ENCODE measurements around the gene PCDHGB1.
"Not testable (repeated sequence)": the region's sequence is repeated elsewhere in the genome, so short reads cannot be mapped to it uniquely, and the experiment has no call there.

The PCDHGB1 gene

GRCh38 chr5:141349917-141350619 lies at the start of gene PCDHGB1:
Gene PCDHGB1 (plus strand): TSS chr5:141350099. CDS start chr5:141350261, 162 bp downstream.
- no peak for DNase-seq (ENCODE audit: low read depth in 2 of 2)

- no peak for DNase-seq (ENCODE audit: low read depth in 2 of 2)
Observed at GRCh38 chr5:141303756-141304155, 46.1 kb upstream of the PCDHGB1 start, which contains the start of gene SLC25A2. Gene SLC25A2 (minus strand): TSS chr5:141304049. CDS start chr5:141303865, 184 bp downstream.

- DNase-seq (ENCODE audit: low read depth in 2 of 2), result no peak
Observed at GRCh38 chr5:141306630-141307029, 43.3 kb upstream of the PCDHGB1 start.

- DNase-seq (ENCODE audit: low read depth in 2 of 2), result no peak
Observed at GRCh38 chr5:141313711-141314110, 36.2 kb upstream of the PCDHGB1 start.

GRCh38 chr5:141316963-141317362 lies 32.9 kb upstream of the PCDHGB1 start:
- not testable (repeated sequence) for DNase-seq (ENCODE audit: low read depth in 2 of 2)

- DNase-seq (ENCODE audit: low read depth in 2 of 2), result no peak
Observed at GRCh38 chr5:141319202-141319601, 30.7 kb upstream of the PCDHGB1 start.

GRCh38 chr5:141319699-141320098 lies 30.2 kb upstream of the PCDHGB1 start:
- DNase-seq (ENCODE audit: low read depth in 2 of 2), result no peak

GRCh38 chr5:141320225-141321169 lies 29.4 kb upstream of the PCDHGB1 start, which contains the start of gene TAF7:
Gene TAF7 (minus strand): TSS chr5:141320784. CDS start chr5:141320044, 740 bp downstream.
- DNase-seq (ENCODE audit: low read depth in 2 of 2), result peak; percentile 82 to 86

GRCh38 chr5:141322261-141322660 lies 27.6 kb upstream of the PCDHGB1 start:
- DNase-seq (ENCODE audit: low read depth in 2 of 2), result no peak

- DNase-seq (ENCODE audit: low read depth in 2 of 2), result peak; percentile 33 to 41
Observed at GRCh38 chr5:141326088-141326854, 23.6 kb upstream of the PCDHGB1 start.

GRCh38 chr5:141328231-141328630 lies 21.7 kb upstream of the PCDHGB1 start:
- DNase-seq (ENCODE audit: low read depth in 2 of 2), result no peak

GRCh38 chr5:141330299-141331080 lies 19.4 kb upstream of the PCDHGB1 start, which contains the start of gene PCDHGA1:
Gene PCDHGA1 (plus strand): TSS chr5:141330514.
- no peak for DNase-seq (ENCODE audit: low read depth in 2 of 2)

GRCh38 chr5:141332571-141332970 lies 17.3 kb upstream of the PCDHGB1 start:
- not testable (repeated sequence) for DNase-seq (ENCODE audit: low read depth in 2 of 2)

GRCh38 chr5:141338538-141339306 lies 11.2 kb upstream of the PCDHGB1 start, which contains the start of gene PCDHGA2:
Gene PCDHGA2 (plus strand): TSS chr5:141338760.
- DNase-seq (ENCODE audit: low read depth in 2 of 2), result no peak

- not testable (repeated sequence) for DNase-seq (ENCODE audit: low read depth in 2 of 2)
Observed at GRCh38 chr5:141340781-141341354, 9.0 kb upstream of the PCDHGB1 start.

GRCh38 chr5:141342773-141343172 lies 7.1 kb upstream of the PCDHGB1 start:
- no peak for DNase-seq (ENCODE audit: low read depth in 2 of 2)

- no peak for DNase-seq (ENCODE audit: low read depth in 2 of 2)
Observed at GRCh38 chr5:141343242-141343952, 6.5 kb upstream of the PCDHGB1 start, which contains the start of gene PCDHGA3. Gene PCDHGA3 (plus strand): TSS chr5:141343829. CDS start chr5:141344034, 205 bp downstream.

- DNase-seq (ENCODE audit: low read depth in 2 of 2), result no peak
Observed at GRCh38 chr5:141343953-141344463, 5.9 kb upstream of the PCDHGB1 start.

GRCh38 chr5:141345327-141345726 lies 4.6 kb upstream of the PCDHGB1 start:
- DNase-seq (ENCODE audit: low read depth in 2 of 2), result no peak
